ENCODE data around the gene GUCY1A2.
"Not testable (repeated sequence)": the region's sequence is repeated elsewhere in the genome, so short reads cannot be mapped to it uniquely, and the experiment has no call there.

The GUCY1A2 gene

GRCh38 chr11:106939157-106939556 is 79.1 kb downstream of the GUCY1A2 start:
- DNase-seq (ENCODE audit: low read depth) = no peak

DNA sequence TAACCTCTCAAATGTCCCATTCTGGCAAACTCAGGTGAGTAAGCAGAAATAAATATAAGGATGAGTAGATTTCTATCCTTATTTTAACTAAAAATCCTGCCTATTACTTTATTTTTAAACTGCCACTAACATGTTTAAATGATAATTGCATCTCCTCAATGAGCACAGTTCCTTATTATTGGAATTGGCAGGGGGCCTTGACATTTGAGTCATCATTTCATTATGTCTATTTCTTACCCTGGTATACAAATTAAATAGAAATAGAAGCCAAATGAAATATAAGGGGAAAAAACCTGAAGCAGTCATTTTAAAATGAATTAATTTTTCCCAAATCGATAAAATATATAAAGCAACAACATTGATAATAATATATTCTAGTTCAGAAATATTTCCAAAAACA is 81.2 kb downstream of the GUCY1A2 start:
- no peak for DNase-seq (ENCODE audit: low read depth)

DNA sequence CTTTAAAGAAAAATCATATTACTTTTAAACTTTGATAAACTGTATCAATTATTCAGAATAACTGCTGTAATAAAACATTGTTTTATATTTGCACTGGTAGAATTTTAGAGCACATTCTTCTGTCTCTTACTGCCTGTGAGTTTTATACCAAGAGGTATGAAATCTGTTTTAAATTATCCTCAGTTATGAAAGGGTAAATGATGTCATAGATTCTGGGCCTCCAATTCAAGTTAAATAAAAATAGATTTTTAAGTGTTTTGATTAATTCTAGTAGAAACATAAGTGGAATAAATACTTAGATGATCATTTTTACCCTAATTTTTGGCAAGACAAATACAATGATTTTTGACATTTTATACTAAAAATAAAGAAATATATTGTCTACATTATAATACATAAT is 93.0 kb downstream of the GUCY1A2 start:
- no peak for DNase-seq (ENCODE audit: low read depth)

DNA sequence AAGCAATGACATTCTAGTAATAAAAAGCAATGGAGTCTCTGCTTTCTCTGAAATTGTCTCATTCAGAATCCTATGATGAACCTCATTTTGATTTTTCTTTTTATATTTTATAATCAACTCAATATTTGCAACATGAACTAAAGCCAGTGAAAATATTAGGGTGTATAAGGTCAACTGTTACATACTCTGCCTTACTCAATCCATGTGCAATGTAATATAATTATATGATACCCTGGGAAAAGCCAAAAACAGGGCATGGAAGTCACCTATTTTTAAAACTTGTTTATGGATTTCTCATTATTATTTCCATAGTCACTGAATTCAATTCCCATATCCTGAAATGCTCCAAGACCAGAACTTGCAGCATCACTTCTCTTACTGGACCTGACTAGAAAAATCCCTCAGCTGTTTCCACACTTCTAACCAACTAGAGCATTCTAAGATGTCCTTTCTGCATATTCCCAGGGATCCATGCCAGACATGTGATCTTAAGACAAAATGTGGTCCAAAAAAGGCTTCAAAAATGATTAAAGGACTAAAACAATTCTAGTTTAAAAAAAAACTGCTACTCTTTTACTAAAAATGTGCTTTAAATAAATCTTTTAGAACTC is 97.3 kb downstream of the GUCY1A2 start:
- no peak for DNase-seq (ENCODE audit: low read depth)

GRCh38 chr11:106917973-106918372 is 100.3 kb downstream of the GUCY1A2 start:
- DNase-seq (ENCODE audit: low read depth) = no peak

- no peak for DNase-seq (ENCODE audit: low read depth)
These were observed 103.9 kb downstream of the GUCY1A2 start for GRCh38 chr11:106914409-106914808.

GRCh38 chr11:106913141-106913540 is 105.1 kb downstream of the GUCY1A2 start:
- no peak for DNase-seq (ENCODE audit: low read depth)

DNA sequence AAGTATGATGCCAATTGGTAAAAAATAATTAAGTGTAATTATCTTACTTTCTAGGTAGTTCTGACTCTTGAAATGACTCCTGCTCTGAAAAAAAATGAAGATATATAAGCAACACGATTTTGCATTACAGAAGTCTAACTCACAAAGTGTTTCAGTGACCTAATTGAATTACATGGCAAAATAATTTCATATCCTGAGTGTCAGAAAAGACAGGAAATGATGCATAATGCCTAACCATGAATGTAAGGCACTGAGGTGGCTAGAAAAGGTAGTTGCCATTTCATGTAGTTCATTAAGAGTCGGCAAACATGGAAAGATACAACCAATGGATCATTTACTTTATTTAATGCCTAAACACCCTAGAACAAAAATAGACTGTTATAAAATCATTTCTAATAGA is 113.5 kb downstream of the GUCY1A2 start:
- no peak for DNase-seq (ENCODE audit: low read depth)

GRCh38 chr11:106889718-106890117 is 128.6 kb downstream of the GUCY1A2 start:
- no peak for DNase-seq (ENCODE audit: low read depth)

DNA sequence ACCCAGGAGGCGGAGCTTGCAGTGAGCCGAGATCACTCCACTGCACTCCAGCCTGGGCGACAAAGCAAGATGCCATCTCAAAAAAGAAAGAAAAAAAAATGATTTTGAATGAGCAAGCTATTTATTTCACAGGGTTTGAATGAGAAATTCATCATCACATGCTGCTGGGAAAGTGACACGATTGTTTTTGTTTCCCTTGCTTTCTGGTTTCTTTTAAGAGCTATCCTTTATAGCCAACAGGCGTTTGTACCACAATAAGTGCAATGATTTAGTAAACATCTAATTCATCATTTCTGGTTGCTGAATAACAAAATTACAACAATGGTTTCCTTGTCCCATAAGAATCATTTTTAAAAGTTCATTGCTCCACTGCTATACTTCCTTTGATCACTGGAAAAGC is 129.9 kb downstream of the GUCY1A2 start:
- no peak for DNase-seq (ENCODE audit: low read depth)

- not testable (repeated sequence) for DNase-seq (ENCODE audit: low read depth)
These were observed 134.6 kb downstream of the GUCY1A2 start for GRCh38 chr11:106883693-106884092.

DNA sequence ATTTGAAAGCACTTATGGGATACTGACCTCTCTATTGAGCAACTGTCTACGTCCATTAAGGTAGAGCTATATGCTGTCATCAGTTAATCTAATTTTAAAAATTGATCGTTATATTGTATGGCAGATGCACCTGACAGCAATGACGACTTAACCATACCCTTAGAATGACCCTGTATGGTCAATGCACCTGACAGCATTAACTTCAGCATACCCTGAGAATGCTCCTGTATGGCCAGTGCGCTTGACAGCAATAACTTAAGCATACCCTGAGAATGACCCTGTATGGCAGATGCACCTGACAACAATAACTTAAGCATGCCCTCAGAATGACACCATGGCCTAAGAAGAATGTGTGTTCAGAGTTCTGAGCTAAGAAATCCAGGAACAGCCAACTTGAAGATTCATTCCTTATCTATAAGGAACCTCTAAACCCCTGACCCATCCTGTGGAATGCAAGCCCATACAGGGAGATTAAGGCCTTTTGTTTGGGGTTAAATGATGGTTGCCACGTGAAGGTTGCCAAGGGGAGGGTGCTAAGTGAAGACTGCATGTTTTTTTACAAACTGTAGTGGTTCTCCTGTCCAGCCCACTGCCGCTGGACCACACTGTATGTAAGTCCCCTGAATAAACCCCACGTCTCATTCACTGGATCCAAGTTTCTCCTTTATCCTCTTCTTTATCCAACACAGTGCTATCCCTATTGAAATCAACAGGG is 138.3 kb downstream of the GUCY1A2 start:
- DNase-seq (ENCODE audit: low read depth) = no peak

DNA sequence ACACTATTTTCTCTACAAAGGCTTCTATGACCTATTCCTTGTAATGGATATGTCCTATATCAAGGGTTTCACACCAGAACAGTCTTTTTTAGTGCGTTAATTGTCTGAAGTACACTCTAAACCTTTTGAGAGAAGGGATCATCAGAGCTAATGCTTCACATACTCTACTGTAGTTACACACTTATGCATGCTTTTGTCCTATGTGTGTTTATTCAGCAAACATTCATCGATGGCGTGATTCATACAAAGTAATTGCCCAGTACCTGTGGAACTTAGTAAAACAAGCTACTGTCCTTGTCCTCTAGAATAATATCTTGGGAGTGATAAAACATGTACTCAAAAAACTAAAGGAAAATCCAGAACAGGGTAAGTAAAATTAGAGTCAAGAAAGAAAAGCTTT is 139.2 kb downstream of the GUCY1A2 start:
- DNase-seq (ENCODE audit: low read depth) = no peak

- no peak for DNase-seq (ENCODE audit: low read depth)
These were observed 143.3 kb downstream of the GUCY1A2 start for GRCh38 chr11:106875013-106875412.

GRCh38 chr11:106872246-106872645 is 146.0 kb downstream of the GUCY1A2 start:
- no peak for DNase-seq (ENCODE audit: low read depth)

DNA sequence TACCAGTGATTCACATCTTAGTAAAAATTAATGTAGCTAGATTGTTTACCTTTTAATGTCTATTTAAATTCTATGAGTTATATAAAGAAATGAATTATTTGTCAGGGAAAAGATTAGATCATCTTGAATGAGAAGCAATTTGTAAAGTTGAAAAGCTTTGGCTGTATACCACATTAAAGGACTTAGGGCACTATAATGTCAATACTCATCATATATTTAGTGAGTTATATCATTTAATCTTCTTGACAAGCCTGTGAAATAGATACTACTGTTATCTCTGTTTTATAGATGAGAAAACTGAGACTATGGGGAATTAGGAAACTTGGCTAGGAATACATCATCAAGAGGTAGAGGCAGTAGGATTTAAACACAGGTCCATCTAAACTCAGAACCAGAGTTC is 160.1 kb downstream of the GUCY1A2 start:
- no peak for DNase-seq (ENCODE audit: low read depth)

DNA sequence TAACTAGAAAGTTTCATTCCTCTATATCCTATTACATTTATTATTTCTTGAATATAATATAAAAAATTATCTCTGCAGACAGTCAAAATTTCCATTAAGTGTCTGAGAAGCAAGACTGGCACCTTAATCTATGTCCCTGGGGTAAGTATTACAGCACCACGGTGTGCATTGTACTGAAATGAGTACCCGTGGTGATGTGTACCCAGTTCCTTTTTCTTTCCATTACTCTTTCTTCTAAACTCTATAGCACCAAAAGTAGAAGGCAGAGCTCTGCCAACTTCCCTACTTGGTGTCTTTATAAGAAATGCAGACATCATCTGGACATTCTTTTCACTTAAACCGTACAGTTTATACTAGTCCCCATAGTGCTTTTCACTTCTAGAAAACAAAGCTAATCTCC is 161.7 kb downstream of the GUCY1A2 start:
- no peak for DNase-seq (ENCODE audit: low read depth)

- DNase-seq (ENCODE audit: low read depth) = no peak
These were observed 163.8 kb downstream of the GUCY1A2 start for GRCh38 chr11:106854429-106854828.

DNA sequence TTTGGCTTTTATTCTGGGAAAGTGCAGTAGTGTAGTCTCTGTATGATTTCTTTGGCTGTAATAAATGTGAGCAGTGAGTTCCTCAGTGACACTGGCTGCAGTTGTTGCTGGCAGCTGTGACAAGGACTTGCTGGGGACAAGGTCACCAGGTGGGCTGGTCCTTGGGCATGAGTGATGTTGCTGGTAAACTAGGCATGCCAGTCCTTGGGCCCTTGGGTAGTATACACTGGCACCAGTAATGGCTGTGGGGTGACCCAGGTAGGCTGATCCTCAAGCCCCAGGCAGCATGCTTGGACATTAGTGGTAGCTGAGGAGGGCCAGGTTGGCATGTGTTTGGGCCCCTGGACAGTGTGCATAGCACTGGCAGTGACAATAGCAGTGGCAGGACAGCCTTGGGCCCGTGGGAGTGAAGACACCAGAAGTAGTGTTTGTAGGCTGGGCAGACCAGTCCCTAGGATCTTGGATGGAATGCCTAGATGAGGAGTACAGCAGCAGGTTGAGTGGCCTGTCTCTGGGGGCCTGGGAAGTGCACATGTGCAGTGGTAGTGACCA is 164.3 kb downstream of the GUCY1A2 start:
- no peak for DNase-seq (ENCODE audit: low read depth)

DNA sequence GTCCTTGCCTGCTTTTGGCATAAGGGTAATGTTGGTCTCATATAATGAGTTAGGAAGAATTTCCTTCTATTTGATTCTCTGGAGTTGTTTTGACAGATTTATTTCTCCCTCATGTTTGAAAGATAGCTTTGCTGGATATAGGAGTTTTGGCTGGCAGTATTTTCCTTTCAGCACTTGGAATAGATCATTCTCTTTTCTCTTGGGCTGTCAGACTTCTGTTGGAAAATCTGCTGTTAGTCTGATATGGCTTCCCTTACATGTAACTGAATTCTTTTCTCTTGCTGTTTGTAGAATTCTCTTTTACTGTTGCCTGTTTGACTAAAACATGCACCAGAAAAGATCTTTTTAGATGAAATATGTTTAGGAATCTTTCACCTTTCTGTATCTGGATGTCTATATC is 165.5 kb downstream of the GUCY1A2 start:
- no peak for DNase-seq (ENCODE audit: low read depth)

DNA sequence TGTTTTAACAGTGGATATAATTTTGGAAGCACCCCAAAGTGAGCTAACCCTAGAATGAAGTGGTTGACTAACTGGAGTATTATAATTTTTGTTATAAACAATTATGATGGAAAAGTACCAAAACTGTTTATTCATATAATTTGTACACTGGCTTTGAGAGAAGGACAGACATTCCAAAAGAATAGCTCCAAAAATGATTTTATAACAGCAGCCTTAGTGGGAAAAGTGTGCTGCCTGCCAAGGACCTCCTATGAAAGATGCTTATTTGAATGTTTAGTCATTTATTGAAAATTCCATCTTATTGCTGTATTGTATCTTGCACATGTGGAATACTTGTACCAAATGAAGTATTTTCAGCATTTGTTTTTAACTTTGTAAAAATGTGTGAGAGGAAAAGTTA is 169.8 kb downstream of the GUCY1A2 start:
- no peak for DNase-seq (ENCODE audit: low read depth)

- no peak for DNase-seq (ENCODE audit: low read depth)
These were observed 176.1 kb downstream of the GUCY1A2 start for GRCh38 chr11:106842134-106842533.

GRCh38 chr11:106840947-106841346 is 177.3 kb downstream of the GUCY1A2 start:
- DNase-seq (ENCODE audit: low read depth) = no peak

GRCh38 chr11:106840146-106840545 is 178.1 kb downstream of the GUCY1A2 start:
- DNase-seq (ENCODE audit: low read depth) = no peak
